HAP-1 (cell line): ENCODE measurements around the gene PTGER2.

Experiments used
- DNase-seq, 2 experiments: peaks; one replicate each; pipeline ENCODE4 v3.0.0-alpha.2; 2016 to 2020; ENCODE audit warnings: low spot score in 2 of 2
- H3K27me3 ChIP-seq: fragments of 250-450 bp; sonication (Bioruptor Pico); 2 replicates; pipeline ENCODE4 v1.5.1; 2020; ENCODE audit warnings: low read depth, mild to moderate bottlenecking, moderate library complexity
- H3K36me3 ChIP-seq: fragments of 250-450 bp; sonication (Bioruptor Pico); replicated peaks from 2 replicates; pipeline ENCODE4 v1.5.1; 2020; ENCODE audit warnings: mild to moderate bottlenecking
- H3K4me1 ChIP-seq: fragments of 250-450 bp; sonication (Bioruptor Pico); 2 replicates; pipeline ENCODE4 v1.5.1; 2020; ENCODE audit warnings: mild to moderate bottlenecking
- H3K4me3 ChIP-seq: fragments of 250-450 bp; sonication (Bioruptor Pico); 2 replicates; pipeline ENCODE4 v1.5.1; 2020; ENCODE audit warnings: mild to moderate bottlenecking, moderate library complexity
- H3K9me3 ChIP-seq: fragments of 250-450 bp; sonication (Bioruptor Pico); 2 replicates; pipeline ENCODE4 v1.5.1; 2020; ENCODE audit warnings: mild to moderate bottlenecking, moderate library complexity
- in situ Hi-C: fragments of 300-500 bp; cut with MboI; formaldehyde crosslinking; loops from 3 replicates; pipeline ENCODE4 v1.14.3; 2020; ENCODE audit warnings: low sequenced_read_pairs, inconsistent platforms, mixed read lengths

Gene PTGER2

GRCh38 chr14:52313903-52314594 lies at the start of gene PTGER2:
PTGER2 (plus strand) TSS chr14:52314312; CDS start chr14:52314549, 237 bp downstream.
- peak within 1 kb of the TSS; percentile 11; the same call in 1 of the 2 replicates for H3K4me3 ChIP-seq
- H3K4me1 ChIP-seq = no peaks in the 10 kb centered on the region
- DNase-seq = peak in 1 of 2 experiments; percentile 45
- no peaks in the 10 kb centered on the region for H3K9me3 ChIP-seq
- no peaks in the 10 kb centered on the region for H3K36me3 ChIP-seq
- H3K27me3 ChIP-seq = no peaks in the 10 kb centered on the region
- in situ Hi-C loops = loop anchor here (25.0 kb wide), 1 partner anchor 498 kb away; no protein-coding TSS in a partner anchor

- H3K36me3 ChIP-seq = no peaks in the 10 kb centered on the region
- in situ Hi-C loops = no loop called here
- H3K9me3 ChIP-seq = no peaks in the 10 kb centered on the region
- H3K4me1 ChIP-seq = peaks cover 7% of the 10 kb centered on the region
- no peak for DNase-seq
- no peaks in the 10 kb centered on the region for H3K27me3 ChIP-seq
- H3K4me3 ChIP-seq = no peak overlapping the region
Observed at GRCh38 chr14:52265253-52265652, 48.9 kb upstream of the PTGER2 start.

GRCh38 chr14:52266179-52266578 lies 47.9 kb upstream of the PTGER2 start:
- no peaks in the 10 kb centered on the region for H3K9me3 ChIP-seq
- peaks cover 7% of the 10 kb centered on the region for H3K4me1 ChIP-seq
- no peaks in the 10 kb centered on the region for H3K36me3 ChIP-seq
- H3K4me3 ChIP-seq = no peak overlapping the region
- H3K27me3 ChIP-seq = no peaks in the 10 kb centered on the region
- in situ Hi-C loops = no loop called here
- DNase-seq = peak; percentile 63 to 65

- no peaks in the 10 kb centered on the region for H3K36me3 ChIP-seq
- peaks cover 7% of the 10 kb centered on the region for H3K4me1 ChIP-seq
- DNase-seq = no peak
- in situ Hi-C loops = no loop called here
- H3K27me3 ChIP-seq = no peaks in the 10 kb centered on the region
- no peak overlapping the region for H3K4me3 ChIP-seq
- no peaks in the 10 kb centered on the region for H3K9me3 ChIP-seq
Observed at GRCh38 chr14:52266782-52267181, 47.3 kb upstream of the PTGER2 start.

GRCh38 chr14:52267501-52268278 lies 46.4 kb upstream of the PTGER2 start, which contains the start of gene PTGDR:
PTGDR (plus strand) TSS chr14:52267698; CDS start chr14:52267815, 117 bp downstream.
- in situ Hi-C loops = no loop called here
- Histone ChIP-seq H3K4me3 (no peak within 1 kb of the TSS), H3K4me1 (peaks cover 7% of the 10 kb centered on the region), H3K36me3 (no peaks in the 10 kb centered on the region), H3K9me3 (no peaks in the 10 kb centered on the region), H3K27me3 (no peaks in the 10 kb centered on the region)
- DNase-seq = no peak

- Histone ChIP-seq H3K4me3 (no peak overlapping the region), H3K4me1 (peaks cover 7% of the 10 kb centered on the region), H3K27me3 (no peaks in the 10 kb centered on the region), H3K9me3 (no peaks in the 10 kb centered on the region), H3K36me3 (no peaks in the 10 kb centered on the region)
- no peak for DNase-seq
- in situ Hi-C loops = no loop called here
Observed at GRCh38 chr14:52268279-52269061, 45.6 kb upstream of the PTGER2 start.

GRCh38 chr14:52269100-52269499 lies 45.0 kb upstream of the PTGER2 start:
- H3K27me3 ChIP-seq = no peaks in the 10 kb centered on the region
- no peak overlapping the region for H3K4me3 ChIP-seq

GRCh38 chr14:52269982-52270381 lies 44.1 kb upstream of the PTGER2 start:
- DNase-seq = no peak
- Histone ChIP-seq H3K4me1 (peaks cover 7% of the 10 kb centered on the region), H3K9me3 (no peaks in the 10 kb centered on the region), H3K27me3 (no peaks in the 10 kb centered on the region), H3K36me3 (no peaks in the 10 kb centered on the region), H3K4me3 (no peak overlapping the region)
- in situ Hi-C loops = no loop called here

More at GRCh38 chr14:52269100-52269499, 45.0 kb upstream of the PTGER2 start:
- H3K9me3 ChIP-seq = no peaks in the 10 kb centered on the region
- peaks cover 7% of the 10 kb centered on the region for H3K4me1 ChIP-seq
- no peak for DNase-seq
- no peaks in the 10 kb centered on the region for H3K36me3 ChIP-seq
- in situ Hi-C loops = no loop called here

GRCh38 chr14:52271538-52271937 lies 42.6 kb upstream of the PTGER2 start:
- Histone ChIP-seq H3K9me3 (no peaks in the 10 kb centered on the region), H3K36me3 (no peaks in the 10 kb centered on the region), H3K4me1 (peaks cover 4% of the 10 kb centered on the region), H3K4me3 (no peak overlapping the region), H3K27me3 (no peaks in the 10 kb centered on the region)
- no peak for DNase-seq
- in situ Hi-C loops = no loop called here

- in situ Hi-C loops = no loop called here
- peaks cover 3% of the 10 kb centered on the region; the same call in 1 of the 2 replicates for H3K4me1 ChIP-seq
- H3K9me3 ChIP-seq = no peaks in the 10 kb centered on the region
- no peaks in the 10 kb centered on the region for H3K36me3 ChIP-seq
- peak; percentile 34 to 48 for DNase-seq
- H3K4me3 ChIP-seq = no peak overlapping the region
- H3K27me3 ChIP-seq = no peaks in the 10 kb centered on the region
Observed at GRCh38 chr14:52272375-52272774, 41.7 kb upstream of the PTGER2 start.

GRCh38 chr14:52275372-52275771 lies 38.7 kb upstream of the PTGER2 start:
- Histone ChIP-seq H3K27me3 (no peaks in the 10 kb centered on the region), H3K4me3 (no peak overlapping the region), H3K9me3 (no peaks in the 10 kb centered on the region), H3K4me1 (peaks cover 5% of the 10 kb centered on the region; the same call in 1 of the 2 replicates), H3K36me3 (no peaks in the 10 kb centered on the region)
- DNase-seq = no peak
- in situ Hi-C loops = no loop called here

- Histone ChIP-seq H3K4me3 (no peak overlapping the region), H3K36me3 (no peaks in the 10 kb centered on the region), H3K4me1 (peaks cover 5% of the 10 kb centered on the region; the same call in 1 of the 2 replicates), H3K27me3 (no peaks in the 10 kb centered on the region), H3K9me3 (no peaks in the 10 kb centered on the region)
- in situ Hi-C loops = no loop called here
- no peak for DNase-seq
Observed at GRCh38 chr14:52277552-52277951, 36.6 kb upstream of the PTGER2 start.

GRCh38 chr14:52279408-52279807 lies 34.7 kb upstream of the PTGER2 start:
- in situ Hi-C loops = no loop called here

More at GRCh38 chr14:52279408-52279807, 34.7 kb upstream of the PTGER2 start:
- H3K27me3 ChIP-seq = no peaks in the 10 kb centered on the region
- no peak overlapping the region for H3K4me3 ChIP-seq
- no peaks in the 10 kb centered on the region for H3K36me3 ChIP-seq
- H3K4me1 ChIP-seq = peaks cover 5% of the 10 kb centered on the region; the same call in 1 of the 2 replicates
- no peaks in the 10 kb centered on the region for H3K9me3 ChIP-seq
- DNase-seq = no peak
